Heart left ventricle (tissue), 16 donors: ENCODE data around the gene BCL2L14. TPM values are rescaled to one million over a fixed set of nuclear protein-coding genes. Genes with fewer than 3 reads are reported as not detected.

Source experiments
- ATAC-seq, 4 donors: fragments of 200-7000 bp; cut with Tn5 transposase; one replicate each; pipeline ENCODE4 v1.9.1; 2020 to 2022; ENCODE audit warnings: moderate library complexity in 4 of 4, mild to moderate bottlenecking in 3 of 4, moderate number of reproducible peaks in 1 of 4
- DNase-seq, 5 donors: peaks; one replicate each; pipeline ENCODE4 v3.0.0-alpha.2; 2020
- H3K27ac ChIP-seq, 12 donors: fragments of 200-600 bp; sonication (generic) in 4 of 12; one replicate each; pipeline versions ENCODE4 v1.5.0 to v1.8.0; 2016 to 2022; ENCODE audit warnings: mild to moderate bottlenecking in 2 of 12
- H3K27me3 ChIP-seq, 9 donors: fragments of 200-600 bp; sonication (generic) in 2 of 9; one replicate each; pipeline versions ENCODE4 v1.5.1 to v1.8.0; 2016 to 2022; ENCODE audit warnings: mild to moderate bottlenecking in 3 of 9
- H3K36me3 ChIP-seq, 9 donors: fragments of 200-600 bp; sonication (generic) in 2 of 9; one replicate each; pipeline versions ENCODE4 v1.5.0 to v1.8.0; 2018 to 2022; ENCODE audit warnings: mild to moderate bottlenecking in 2 of 9
- H3K4me1 ChIP-seq, 12 donors: fragments of 200-600 bp; sonication (generic) in 4 of 12; one replicate each; pipeline versions ENCODE4 v1.5.0 to v1.8.0; 2016 to 2022; ENCODE audit warnings: mild to moderate bottlenecking in 3 of 12
- H3K4me3 ChIP-seq, 12 donors: fragments of 200-600 bp; sonication (generic) in 4 of 12; one replicate each; pipeline versions ENCODE4 v1.5.0 to v1.8.0; 2017 to 2022; ENCODE audit warnings: mild to moderate bottlenecking in 9 of 12, moderate library complexity in 4 of 12
- H3K9me3 ChIP-seq, 12 donors: fragments of 200-600 bp; sonication (generic) in 4 of 12; one replicate each; pipeline versions ENCODE4 v1.5.0 to v1.8.0; 2016 to 2022; ENCODE audit warnings: mild to moderate bottlenecking in 1 of 12
- CTCF ChIP-seq, 12 donors: fragments of 200-600 bp; sonication (generic) in 4 of 12; IDR thresholded peaks; one replicate each; pipeline versions ENCODE4 v1.5.0 to v1.8.0; 2018 to 2022; ENCODE audit warnings: antibody characterized with exemption in 12 of 12, mild to moderate bottlenecking in 5 of 12
- POLR2A ChIP-seq, 2 donors: fragments of 450-650 bp; IDR thresholded peaks; one replicate each; pipeline ENCODE4 v1.6.1; 2017; ENCODE audit warnings: antibody characterized with exemption in 2 of 2, mild to moderate bottlenecking in 2 of 2, moderate library complexity in 2 of 2
- WGBS, 4 donors: extraction: QIAGEN DNeasy Blood & Tissue Kit in 2 of 4; methylation state at CpG; one replicate each; pipeline versions ENCODE4 v1.1.5 to v1.1.7; 2013 to 2018; 5-methylcytosine and 5-hydroxymethylcytosine counted together
- intact Hi-C, 10 donors: fragments of 100-400 bp; cut with DNase I; formaldehyde crosslinking; loops; one replicate each; pipeline versions ENCODE4 v1.11.1 to v1.14.2; 2022
- polyA plus RNA-seq, 2 donors: library from polyadenylated mRNA; stranded (reverse); fragments of 200-250 nt; gene quantifications; one replicate each; pipeline ENCODE4 v1.2.3, GENCODE V29; 2013
- total RNA-seq, 9 donors: library from RNA; depleted of rRNA in 2 of 9; stranded (reverse); fragments of >200 nt in 2 of 9; fragmentation: NEBNext Ultra II Directional in 3 of 9; extraction: Animal tissue kit (Norgen Biotek cat#: 25700) in 3 of 9; gene quantifications; one replicate each; pipeline versions ENCODE4 v1.1.0 to v1.2.4, GENCODE V29; 2016 to 2023
- donor health status: ischemic (EF 13 %, LVEDD 7.1; RV severe dilation, severe dysfunction).
- donor health status: healthy with polysubstance abuse.
- donor health status: DM: no; HTN: yes; CAD: no.
- donor health status: DM: no; HTN: no; CAD: no.
- donor health status: ischemic (EF 25% LVEDD 6.9; RV normal size, moderate dysfunction).
- donor health status: ischemic (EF 25% LVEDD 5.7; RV mildly dilated, moderate dysfunction).
- donor health status: healthy.
- donor health status: DM: yes; HTN: yes; CAD: no.
- donor health status: ischemic (EF 35%, LVEDD 5.7; RV mildly dilated, moderate dysfunction).
- donor health status: nonischemic (EF 11% LVEDD 7.7; RV severe dilation, severe dysfunction).
- donor health status: DM: yes; HTN: yes; CAD: no.
- donor health status: PGD.
- donor health status: ischemic (EF 29% LVEDD 5.4; RV normal size, mild dysfunction).
- donor health status: nonischemic (EF 23%, LVEDD 6.1; RV moderate dilation, normal function).

BCL2L14 gene
- total and polyA plus RNA-seq, 11 donors: not detected

GRCh38 chr12:12116677-12117076 is 45.9 kb downstream of the BCL2L14 start:
- no peaks in the 10 kb centered on the region for H3K27me3 ChIP-seq
- TF ChIP-seq CTCF (IDR thresholded peaks at IDR 0.05) (no peak), POLR2A (IDR thresholded peaks at IDR 0.05) (no peak)
- WGBS, 4 donors: 96 to 97% (median 97%) methylated on average over 2 of the region's 2 CpGs
- intact Hi-C loops: no loop called here
- DNase-seq (no peak), ATAC-seq (no peak)
- no peak overlapping the region for H3K4me3 ChIP-seq
- H3K9me3 ChIP-seq: no peaks in the 10 kb centered on the region
- H3K4me1 ChIP-seq: no peaks in the 10 kb centered on the region
- H3K36me3 ChIP-seq: peaks cover 0 to 40% (median 12%) of the 10 kb centered on the region in 9 donors
- H3K27ac ChIP-seq: no peak overlapping the region

GRCh38 chr12:12121061-12121460 is 50.3 kb downstream of the BCL2L14 start:
- intact Hi-C loops: no loop called here
- no peaks in the 10 kb centered on the region for H3K9me3 ChIP-seq
- WGBS, 4 donors: 89 to 92% (median 91%) methylated on average over 5 of the region's 5 CpGs
- ATAC-seq (no peak), DNase-seq (no peak)
- H3K4me3 ChIP-seq: no peak overlapping the region
- H3K27me3 ChIP-seq: no peaks in the 10 kb centered on the region
- no peak overlapping the region for H3K27ac ChIP-seq
- H3K36me3 ChIP-seq: peaks cover 0 to 71% (median 27%) of the 10 kb centered on the region in 9 donors
- peaks cover 0 to 9% (median 0%) of the 10 kb centered on the region in 12 donors for H3K4me1 ChIP-seq
- TF ChIP-seq POLR2A (IDR thresholded peaks at IDR 0.05): no peak
- no peak for TF ChIP-seq CTCF (IDR thresholded peaks at IDR 0.05)

DNA sequence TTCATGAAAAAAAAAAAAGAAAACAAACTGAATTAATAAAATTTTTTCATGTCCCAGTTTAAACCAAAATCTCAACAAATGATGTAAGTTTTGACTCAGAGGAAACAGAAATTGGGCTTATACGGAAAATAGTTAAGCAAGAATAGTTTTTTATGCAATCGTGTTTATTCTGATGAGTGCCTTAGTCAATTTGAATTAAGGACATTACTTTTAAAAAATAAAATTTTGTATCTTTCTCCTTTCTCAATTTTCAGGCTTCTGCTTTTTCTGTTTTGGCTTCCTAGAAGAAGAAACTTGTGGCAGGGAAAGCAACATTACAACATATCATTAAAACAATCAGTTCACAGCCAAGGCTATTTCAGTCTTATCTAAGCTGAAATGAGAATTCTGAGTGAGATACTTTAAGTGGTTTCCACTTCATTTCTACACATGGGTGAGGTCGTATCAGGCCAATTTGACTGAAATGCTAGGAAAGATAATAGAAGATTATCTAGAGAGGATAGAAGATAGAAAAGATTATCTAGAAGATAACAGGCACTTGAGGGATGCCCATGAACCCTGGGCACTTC is 52.4 kb downstream of the BCL2L14 start:
- H3K4me1 ChIP-seq: peaks cover 0 to 9% (median 0%) of the 10 kb centered on the region in 12 donors
- ATAC-seq (no peak), DNase-seq (no peak)
- intact Hi-C loops: no loop called here
- no peaks in the 10 kb centered on the region for H3K27me3 ChIP-seq
- H3K27ac ChIP-seq: peak overlapping the region in 1 of 12 donors; percentile 21
- no peaks in the 10 kb centered on the region for H3K9me3 ChIP-seq
- no peak for TF ChIP-seq POLR2A (IDR thresholded peaks at IDR 0.05)
- peaks cover 0 to 89% (median 34%) of the 10 kb centered on the region in 9 donors for H3K36me3 ChIP-seq
- no peak overlapping the region for H3K4me3 ChIP-seq
- WGBS, 4 donors: 73 to 77% (median 75%) methylated on average over 3 of the region's 3 CpGs

GRCh38 chr12:12126551-12126950 is 55.8 kb downstream of the BCL2L14 start:
- Histone ChIP-seq H3K9me3 (no peaks in the 10 kb centered on the region), H3K27ac (no peak overlapping the region), H3K36me3 (peaks cover 0 to 100% (median 28%) of the 10 kb centered on the region in 9 donors), H3K4me3 (no peak overlapping the region), H3K4me1 (peaks cover 0 to 9% (median 0%) of the 10 kb centered on the region in 12 donors), H3K27me3 (no peaks in the 10 kb centered on the region)
- ATAC-seq (no peak), DNase-seq (no peak)
- no peak for TF ChIP-seq CTCF (IDR thresholded peaks at IDR 0.05)
- no peak for TF ChIP-seq POLR2A (IDR thresholded peaks at IDR 0.05)
- 88 to 95% (median 89%) methylated on average over 4 of the region's 4 CpGs for WGBS, 4 donors
- intact Hi-C loops: no loop called here

GRCh38 chr12:12127304-12127703 is 56.6 kb downstream of the BCL2L14 start:
- intact Hi-C loops: no loop called here
- no peak for TF ChIP-seq POLR2A (IDR thresholded peaks at IDR 0.05)
- TF ChIP-seq CTCF (IDR thresholded peaks at IDR 0.05): no peak
- Histone ChIP-seq H3K4me3 (no peak overlapping the region), H3K36me3 (peaks cover 0 to 100% (median 30%) of the 10 kb centered on the region in 9 donors), H3K27me3 (no peaks in the 10 kb centered on the region), H3K27ac (no peak overlapping the region), H3K9me3 (no peaks in the 10 kb centered on the region), H3K4me1 (peaks cover 0 to 9% (median 0%) of the 10 kb centered on the region in 12 donors)
- DNase-seq (no peak), ATAC-seq (no peak)
- WGBS, 4 donors: 94 to 96% (median 95%) methylated on average over 2 of the region's 2 CpGs
